CD14-positive monocyte (primary cell): Measurements from ENCODE around the gene ACOT9. TPM values are rescaled to one million over a fixed set of nuclear protein-coding genes. Genes with fewer than 3 reads are reported as not detected.

Experiments used
- DNase-seq, 3 donors: peaks; one replicate each; pipeline ENCODE4 v3.0.0-alpha.2; 2011 to 2022
- H2AFZ ChIP-seq: 2 replicates; pipeline ENCODE4 v1.6.0; 2012; ENCODE audit warnings: mild to moderate bottlenecking, low read depth, low read length, inconsistent platforms; ENCODE audit not compliant: insufficient read depth, poor library complexity, severe bottlenecking
- H3K27ac ChIP-seq, 2 donors: 1 replicate in 1 of 2; 2 replicates in 1 of 2; pipeline ENCODE4 v1.5.1; 2012 to 2013; ENCODE audit warnings: low read length in 2 of 2, control low read depth in 1 of 2, inconsistent platforms in 1 of 2, low read depth in 1 of 2, mild to moderate bottlenecking in 1 of 2
- H3K27me3 ChIP-seq, 2 donors: one replicate each; pipeline versions ENCODE4 v1.6.0 to v1.6.1; 2011 to 2013; ENCODE audit warnings: low read length in 2 of 2; ENCODE audit not compliant: control insufficient read depth in 2 of 2, insufficient read depth in 2 of 2
- H3K36me3 ChIP-seq, 2 donors: replicated peaks in 1 of 2; 1 replicate in 1 of 2; 2 replicates in 1 of 2; pipeline versions ENCODE4 v1.5.1 to v1.6.1; 2012 to 2013; ENCODE audit warnings: low read length in 2 of 2, control low read depth in 1 of 2, inconsistent platforms in 1 of 2, mild to moderate bottlenecking in 1 of 2; ENCODE audit not compliant: insufficient read depth in 2 of 2, control insufficient read depth in 1 of 2
- H3K4me1 ChIP-seq, 2 donors: 1 replicate in 1 of 2; 2 replicates in 1 of 2; pipeline versions ENCODE4 v1.5.1 to v1.6.1; 2012 to 2013; ENCODE audit warnings: low read length in 2 of 2, control low read depth in 1 of 2, inconsistent platforms in 1 of 2, mild to moderate bottlenecking in 1 of 2, moderate library complexity in 1 of 2; ENCODE audit not compliant: insufficient read depth in 2 of 2, control insufficient read depth in 1 of 2
- H3K4me2 ChIP-seq: replicated peaks from 2 replicates; pipeline ENCODE3; 2012; ENCODE audit warnings: low read length, moderate library complexity, mild to moderate bottlenecking; ENCODE audit not compliant: poor library complexity, severe bottlenecking; ENCODE audit errors: extremely low read depth
- H3K4me3 ChIP-seq, 3 experiments: fragments of 200-600 bp in 1 of 3; sonication (generic) in 1 of 3; replicated peaks in 1 of 3; 1 replicate in 2 of 3; 2 replicates in 1 of 3; pipeline ENCODE4 v1.5.1; 2011 to 2013; ENCODE audit warnings: low read length in 3 of 3, mild to moderate bottlenecking in 3 of 3, control low read depth in 2 of 3, low read depth in 2 of 3, inconsistent platforms in 1 of 3, moderate library complexity in 1 of 3
- H3K79me2 ChIP-seq: 2 replicates; pipeline ENCODE4 v1.6.0; 2012; ENCODE audit warnings: mild to moderate bottlenecking, control low read depth, inconsistent platforms, low read length, moderate library complexity; ENCODE audit not compliant: insufficient read depth
- H3K9ac ChIP-seq: 2 replicates; pipeline ENCODE4 v1.6.0; 2017; ENCODE audit warnings: low read length, mild to moderate bottlenecking; ENCODE audit not compliant: insufficient read depth, poor library complexity, severe bottlenecking
- H3K9me3 ChIP-seq, 2 donors: replicated peaks in 1 of 2; 1 replicate in 1 of 2; 2 replicates in 1 of 2; pipeline versions ENCODE4 v1.5.1 to v1.6.1; 2012 to 2013; ENCODE audit warnings: low read length in 2 of 2, control low read depth in 1 of 2; ENCODE audit not compliant: control insufficient read depth in 1 of 2, insufficient read depth in 1 of 2
- H4K20me1 ChIP-seq: 2 replicates; pipeline ENCODE4 v1.6.0; 2012; ENCODE audit warnings: mild to moderate bottlenecking, low read length, control low read depth, moderate library complexity; ENCODE audit not compliant: insufficient read depth
- H3K27ac Mint-ChIP-seq, 7 donors: one replicate each; pipeline ENCODE4 v1.8.0; 2020; ENCODE audit warnings: mild to moderate bottlenecking in 7 of 7, mixed read lengths in 7 of 7, moderate library complexity in 6 of 7, inconsistent platforms in 2 of 7
- H3K27me3 Mint-ChIP-seq, 3 donors: one replicate each; pipeline ENCODE4 v1.8.0; 2021 to 2022; ENCODE audit warnings: low read depth in 3 of 3, mild to moderate bottlenecking in 3 of 3, mixed read lengths in 3 of 3, moderate library complexity in 3 of 3, inconsistent platforms in 1 of 3
- H3K36me3 Mint-ChIP-seq, 2 donors: one replicate each; pipeline ENCODE4 v1.8.0; 2020; ENCODE audit warnings: mixed read lengths in 2 of 2, inconsistent platforms in 1 of 2, mild to moderate bottlenecking in 1 of 2
- H3K4me1 Mint-ChIP-seq: one replicate; pipeline ENCODE4 v1.8.0; 2020; ENCODE audit warnings: mild to moderate bottlenecking, mixed read lengths
- H3K4me3 Mint-ChIP-seq, 2 donors: one replicate each; pipeline ENCODE4 v1.8.0; 2020; ENCODE audit warnings: mild to moderate bottlenecking in 2 of 2, mixed read lengths in 2 of 2, moderate library complexity in 1 of 2
- H3K9me3 Mint-ChIP-seq, 7 donors: one replicate each; pipeline ENCODE4 v1.8.0; 2020 to 2022; ENCODE audit warnings: mixed read lengths in 7 of 7, mild to moderate bottlenecking in 6 of 7, moderate library complexity in 6 of 7, inconsistent platforms in 2 of 7
- WGBS: methylation state at CpG from one replicate; pipeline ENCODE4 v1.1.5; 2013; ENCODE audit warnings: missing lambda C conversion rate; ENCODE audit not compliant: insufficient coverage; 5-methylcytosine and 5-hydroxymethylcytosine counted together
- intact Hi-C, 2 donors: fragments of 100-400 bp; cut with micrococcal nuclease; formaldehyde crosslinking; loops; one replicate each; pipeline versions ENCODE4 v1.15.0 to v1.15.1; 2023
- polyA plus RNA-seq, 3 donors: library from polyadenylated mRNA; depleted of rRNA in 1 of 3; unstranded in 2 of 3; stranded (reverse) in 1 of 3; fragments of 300-500 nt in 2 of 3; fragments of >200 nt in 1 of 3; fragmentation: Illumina TruSeq in 2 of 3; gene quantifications; 1 replicate in 2 of 3; 2 replicates in 1 of 3; pipeline ENCODE4 v1.2.3, GENCODE V29; 2012 to 2021
- TF ChIP-seq, protein P1 (sequence below): fragments of 200-600 bp; IDR thresholded peaks from one replicate; pipeline ENCODE4 v1.8.0; 2022; ENCODE audit warnings: antibody characterized with exemption, mild to moderate bottlenecking

The ACOT9 gene
- polyA plus RNA-seq, 3 donors: 49.2 to 69.3 (median 51.8) TPM

DNA sequence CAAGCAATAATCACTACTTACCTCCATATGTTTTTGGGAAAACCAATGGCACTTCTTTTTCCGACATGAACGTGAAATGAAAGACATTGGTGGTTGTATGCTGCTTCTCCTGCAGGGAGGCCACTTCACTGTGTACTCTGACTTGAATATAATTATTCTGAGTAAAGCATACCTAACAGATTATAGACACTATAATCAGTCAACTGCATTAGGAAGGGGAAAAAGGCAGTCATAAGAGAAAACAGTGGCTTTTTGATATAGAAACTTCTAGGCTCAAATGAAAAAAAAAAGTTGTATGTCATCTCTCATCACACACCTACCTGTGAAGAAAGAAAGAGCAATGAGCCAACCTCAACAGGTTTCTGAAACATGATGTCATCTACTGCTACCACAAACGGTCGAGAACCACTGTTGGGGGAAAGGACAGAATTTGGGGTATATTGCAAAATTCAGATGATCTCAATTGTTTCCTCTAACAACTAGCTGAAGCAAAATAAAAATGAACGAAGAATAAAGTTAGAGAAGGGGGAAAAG lies 38.3 kb downstream of the ACOT9 start:
- no CpG with 5 or more reads among the region's 5 CpGs for WGBS
- no peaks in the 10 kb centered on the region for H3K9me3 Mint-ChIP-seq
- no peak for DNase-seq
- H3K36me3 Mint-ChIP-seq: peaks cover 36 to 72% of the 10 kb centered on the region in 2 donors
- no peak overlapping the region for H3K4me2 ChIP-seq
- peaks cover 0 to 22% (median 0%) of the 10 kb centered on the region in 3 donors for H3K27me3 Mint-ChIP-seq
- peaks cover 0 to 4% of the 10 kb centered on the region in 2 donors for H3K4me1 ChIP-seq
- intact Hi-C loops: no loop called here
- H3K79me2 ChIP-seq: no peaks in the 10 kb centered on the region
- H2AFZ ChIP-seq: no peak overlapping the region
- H3K27ac Mint-ChIP-seq: no peak overlapping the region
- no peak overlapping the region for H3K4me3 Mint-ChIP-seq
- H3K36me3 ChIP-seq: peaks cover 51 to 71% of the 10 kb centered on the region in 2 donors
- no peaks in the 10 kb centered on the region for H3K27me3 ChIP-seq
- peaks cover 5% of the 10 kb centered on the region for H4K20me1 ChIP-seq
- H3K9me3 ChIP-seq: no peaks in the 10 kb centered on the region
- H3K9ac ChIP-seq: no peak overlapping the region
- no peak overlapping the region for H3K4me3 ChIP-seq
- TF ChIP-seq, protein P1, sequence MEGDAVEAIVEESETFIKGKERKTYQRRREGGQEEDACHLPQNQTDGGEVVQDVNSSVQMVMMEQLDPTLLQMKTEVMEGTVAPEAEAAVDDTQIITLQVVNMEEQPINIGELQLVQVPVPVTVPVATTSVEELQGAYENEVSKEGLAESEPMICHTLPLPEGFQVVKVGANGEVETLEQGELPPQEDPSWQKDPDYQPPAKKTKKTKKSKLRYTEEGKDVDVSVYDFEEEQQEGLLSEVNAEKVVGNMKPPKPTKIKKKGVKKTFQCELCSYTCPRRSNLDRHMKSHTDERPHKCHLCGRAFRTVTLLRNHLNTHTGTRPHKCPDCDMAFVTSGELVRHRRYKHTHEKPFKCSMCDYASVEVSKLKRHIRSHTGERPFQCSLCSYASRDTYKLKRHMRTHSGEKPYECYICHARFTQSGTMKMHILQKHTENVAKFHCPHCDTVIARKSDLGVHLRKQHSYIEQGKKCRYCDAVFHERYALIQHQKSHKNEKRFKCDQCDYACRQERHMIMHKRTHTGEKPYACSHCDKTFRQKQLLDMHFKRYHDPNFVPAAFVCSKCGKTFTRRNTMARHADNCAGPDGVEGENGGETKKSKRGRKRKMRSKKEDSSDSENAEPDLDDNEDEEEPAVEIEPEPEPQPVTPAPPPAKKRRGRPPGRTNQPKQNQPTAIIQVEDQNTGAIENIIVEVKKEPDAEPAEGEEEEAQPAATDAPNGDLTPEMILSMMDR: no peak
- H3K4me1 Mint-ChIP-seq: peaks cover 4% of the 10 kb centered on the region
- no peak overlapping the region for H3K27ac ChIP-seq

GRCh38 chrX:23699636-23700194 lies 43.4 kb downstream of the ACOT9 start:
- intact Hi-C loops: loop anchor here in 1 of 2 donors (10.0 kb wide), 1 partner anchor 205 kb away; the partner anchor contains the start of genes APOO and CXorf58
- Histone ChIP-seq H3K27me3 (no peaks in the 10 kb centered on the region), H4K20me1 (no peaks in the 10 kb centered on the region), H3K36me3 (peaks cover 20 to 22% of the 10 kb centered on the region in 2 donors), H3K4me2 (peak overlapping the region; percentile 61), H2AFZ (peak overlapping the region; percentile 41), H3K4me3 (peak overlapping the region; percentile 0 to 57 (median 7)), H3K27ac (peak overlapping the region; percentile 28 to 36), H3K79me2 (no peaks in the 10 kb centered on the region), H3K9ac (no peak overlapping the region), H3K9me3 (no peaks in the 10 kb centered on the region), H3K4me1 (peaks cover 3 to 8% of the 10 kb centered on the region in 2 donors)
- Mint-ChIP-seq H3K36me3 (peaks cover 20 to 25% of the 10 kb centered on the region in 2 donors), H3K4me3 (peak overlapping the region; percentile 71 to 74), H3K4me1 (peaks cover 9% of the 10 kb centered on the region), H3K9me3 (no peaks in the 10 kb centered on the region), H3K27ac (peak overlapping the region; percentile 19 to 86 (median 57)), H3K27me3 (peaks cover 0 to 26% (median 0%) of the 10 kb centered on the region in 3 donors)
- TF ChIP-seq, protein P1: no peak
- peak; percentile 17 to 47 (median 37) for DNase-seq
- 0% methylated on average over 9 of the region's 16 CpGs for WGBS
